HepG2 (cell line): ENCODE results near the gene PCP4L1. TPM values are rescaled to one million over a fixed set of nuclear protein-coding genes. Genes with fewer than 3 reads are reported as not detected.

Experiments
- ATAC-seq: fragments of 200-7000 bp; cut with Tn5 transposase; 3 replicates; pipeline ENCODE4 v1.9.1; 2020; ENCODE audit warnings: mild to moderate bottlenecking, moderate library complexity
- BruUV-seq: library from RNA; stranded (reverse); fragments of 400-500 nt; replicated peaks from 2 replicates; lab custom pipeline; 2021; lab: Mats Ljungman, UMichigan
- CTCF ChIA-PET: fragments of 300-600 bp; formaldehyde crosslinking; extraction: SDS; loops from one replicate; lab custom pipeline; 2021; ENCODE audit warnings: low total read pairs, inconsistent platforms, low intra/inter-chr PET ratio; lab: Yijun Ruan, JAX
- POLR2A ChIA-PET: fragments of 350-600 bp; sonication (Branson Sonifier 250); formaldehyde crosslinking; loops from one replicate; lab custom pipeline; 2020; ENCODE audit warnings: antibody characterized with exemption, inconsistent platforms; lab: Yijun Ruan, JAX
- DNase-seq: peaks from one replicate; pipeline ENCODE4 v3.0.0-alpha.2; 2015; ENCODE audit warnings: low spot score
- FAIRE-seq: peaks from 3 replicates; lab custom pipeline; 2011; peaks lifted over from hg19 to GRCh38; lab: Jason Lieb, UNC
- H2AFZ ChIP-seq: one replicate; pipeline ENCODE4 v1.6.1; 2011; ENCODE audit warnings: low read length, inconsistent platforms
- H3K27ac ChIP-seq: fragments of 300-600 bp; 3 replicates; pipeline ENCODE4 v1.8.0; 2011; ENCODE audit warnings: mixed run types, mild to moderate bottlenecking, mixed read lengths, low read length, inconsistent platforms; ENCODE audit not compliant: insufficient read depth; ENCODE audit errors: extremely low read length
- H3K27me3 ChIP-seq, 2 experiments: fragments of 200-600 bp in 1 of 2; 2 replicates in 1 of 2; 3 replicates in 1 of 2; pipeline versions ENCODE4 v1.6.0 to v1.8.0; 2011; ENCODE audit warnings: low read length in 2 of 2, mild to moderate bottlenecking in 2 of 2, moderate library complexity in 2 of 2, inconsistent platforms in 1 of 2; ENCODE audit not compliant: insufficient read depth in 2 of 2, control insufficient read depth in 1 of 2
- H3K36me3 ChIP-seq, 2 experiments: fragments of 200-600 bp in 1 of 2; replicated peaks in 1 of 2; 2 replicates in 1 of 2; 3 replicates in 1 of 2; pipeline versions ENCODE4 v1.5.1 to v1.8.0; 2011; ENCODE audit warnings: low read length in 2 of 2, inconsistent platforms in 1 of 2; ENCODE audit not compliant: insufficient read depth in 2 of 2, control insufficient read depth in 1 of 2
- H3K4me1 ChIP-seq: 2 replicates; pipeline ENCODE4 v1.5.1; 2012; ENCODE audit warnings: low read length, inconsistent platforms; ENCODE audit not compliant: insufficient read depth
- H3K4me2 ChIP-seq: 2 replicates; pipeline ENCODE4 v1.6.0; 2011; ENCODE audit warnings: low read depth, low read length, inconsistent platforms
- H3K4me3 ChIP-seq, 3 experiments: fragments of 200-600 bp in 1 of 3; sonication (generic), shearing (Covaris generic) in 1 of 3; replicated peaks in 1 of 3; 2 replicates each; pipeline ENCODE4 v1.5.1; 2011 to 2016; ENCODE audit warnings: low read length in 3 of 3, inconsistent platforms in 2 of 3, low read depth in 2 of 3, mild to moderate bottlenecking in 2 of 3, control low read depth in 1 of 3, mixed read lengths in 1 of 3; ENCODE audit not compliant: insufficient read depth in 1 of 3
- H3K79me2 ChIP-seq: one replicate; pipeline ENCODE4 v1.6.1; 2011; ENCODE audit warnings: low read length, inconsistent platforms; ENCODE audit not compliant: insufficient read depth
- H3K9ac ChIP-seq: 2 replicates; pipeline ENCODE4 v1.6.0; 2011; ENCODE audit warnings: mild to moderate bottlenecking, low read depth, low read length, inconsistent platforms; ENCODE audit not compliant: insufficient read depth
- H3K9me3 ChIP-seq: 2 replicates; pipeline ENCODE4 v1.5.1; 2012; ENCODE audit warnings: mild to moderate bottlenecking, low read length
- H4K20me1 ChIP-seq: 2 replicates; pipeline ENCODE4 v1.6.0; 2011; ENCODE audit warnings: inconsistent platforms, mild to moderate bottlenecking, low read length, moderate library complexity; ENCODE audit not compliant: insufficient read depth
- AGO1 ChIP-seq: fragments of 200-400 bp; formaldehyde crosslinking; IDR thresholded peaks from 2 replicates; pipeline ENCODE4 v1.6.1; 2017; ENCODE audit warnings: mild to moderate bottlenecking, low read depth, low read length, moderate library complexity; ENCODE audit not compliant: poor library complexity, severe bottlenecking
- BORCS8-MEF2B ChIP-seq: sonication (generic); formaldehyde crosslinking; IDR thresholded peaks from 2 replicates; pipeline ENCODE4 v1.8.0; 2022; ENCODE audit warnings: mild to moderate bottlenecking, missing genetic modification reagents
- CREM ChIP-seq, 2 experiments: sonication (generic) in 1 of 2; formaldehyde crosslinking in 1 of 2; IDR thresholded peaks; 2 replicates each; pipeline versions ENCODE4 v1.4.0 to v1.6.1; 2016 to 2020; ENCODE audit warnings: antibody characterized with exemption in 1 of 2, mild to moderate bottlenecking in 1 of 2, missing genetic modification reagents in 1 of 2
- KLF11 ChIP-seq: IDR thresholded peaks from 2 replicates; pipeline ENCODE4 v1.6.1; 2016; ENCODE audit warnings: missing compliant biosample characterization
- RFXAP ChIP-seq: sonication (generic); formaldehyde crosslinking; IDR thresholded peaks from 2 replicates; pipeline ENCODE4 v1.4.0; 2020; ENCODE audit warnings: missing genetic modification reagents, borderline replicate concordance
- ZNF407 ChIP-seq: sonication (generic); formaldehyde crosslinking; IDR thresholded peaks from one replicate; pipeline ENCODE4 v1.5.1; 2020; ENCODE audit warnings: mild to moderate bottlenecking, missing genetic modification reagents; ENCODE audit errors: not compliant biosample characterization
- ZNF879 ChIP-seq: sonication (generic); formaldehyde crosslinking; IDR thresholded peaks from 2 replicates; pipeline ENCODE4 v1.8.1; 2023; ENCODE audit warnings: missing genetic modification reagents
- ZSCAN25 ChIP-seq: sonication (generic); formaldehyde crosslinking; IDR thresholded peaks from 2 replicates; pipeline ENCODE4 v1.8.0; 2022; ENCODE audit warnings: mild to moderate bottlenecking, missing genetic modification reagents
- WGBS: methylation state at CpG from one replicate; pipeline ENCODE4 v1.1.6; 2017; ENCODE audit warnings: low lambda C conversion rate; 5-methylcytosine and 5-hydroxymethylcytosine counted together
- in situ Hi-C: cut with HindIII; loops from 2 replicates; pipeline ENCODE4 v1.10.0; 2017; ENCODE audit warnings: low pct_unique_long_range_greater_than_20kb; ENCODE audit not compliant: extremely low pct_ligation_motif_present
- intact Hi-C: fragments of 100-400 bp; cut with micrococcal nuclease; formaldehyde crosslinking; loops from one replicate; pipeline ENCODE4 v1.10.0; 2022; ENCODE audit not compliant: unreplicated experiment
- polyA plus RNA-seq, 8 experiments: library from polyadenylated mRNA; depleted of rRNA in 3 of 8; stranded (reverse) in 7 of 8; unstranded in 1 of 8; fragments of >200 nt; fragmentation: Illumina TruSeq in 4 of 8; extraction: Trizol in 4 of 8; gene quantifications; 2 replicates each; pipeline versions ENCODE4 v1.2.1 to v1.2.3, GENCODE V29; 2011 to 2016; ENCODE audit warnings: low read depth in 4 of 8, missing spikeins in 1 of 8, mixed read lengths in 1 of 8; ENCODE audit not compliant: insufficient read depth in 1 of 8
- total RNA-seq, 5 experiments: library from RNA; depleted of rRNA; stranded (reverse); fragments of >200 nt; fragmentation: Illumina TruSeq; extraction: Trizol; gene quantifications; 2 replicates each; pipeline ENCODE4 v1.2.3, GENCODE V29; 2016; ENCODE audit warnings: low read depth in 1 of 5
- TF ChIP-seq, protein P1 (sequence below): sonication (generic); formaldehyde crosslinking; IDR thresholded peaks from 2 replicates; pipeline ENCODE4 v1.5.1; 2020; ENCODE audit warnings: missing genetic modification reagents, mild to moderate bottlenecking, borderline replicate concordance
- TF ChIP-seq, protein P2 (sequence below): sonication (generic); formaldehyde crosslinking; conservative IDR thresholded peaks from 2 replicates; pipeline ENCODE4 v1.8.0; 2022; ENCODE audit warnings: low read depth, missing genetic modification reagents
- TF ChIP-seq, protein P3 (sequence below): sonication (generic); formaldehyde crosslinking; IDR thresholded peaks from 2 replicates; pipeline ENCODE4 v1.4.0; 2020; ENCODE audit warnings: mild to moderate bottlenecking, missing genetic modification reagents

Gene PCP4L1
- total and polyA plus RNA-seq, 2 of the 13 experiments (the other 11 are each of a cell fraction or from before 2014, with no cell fraction given) = 0.28 TPM; not detected in 1

DNA sequence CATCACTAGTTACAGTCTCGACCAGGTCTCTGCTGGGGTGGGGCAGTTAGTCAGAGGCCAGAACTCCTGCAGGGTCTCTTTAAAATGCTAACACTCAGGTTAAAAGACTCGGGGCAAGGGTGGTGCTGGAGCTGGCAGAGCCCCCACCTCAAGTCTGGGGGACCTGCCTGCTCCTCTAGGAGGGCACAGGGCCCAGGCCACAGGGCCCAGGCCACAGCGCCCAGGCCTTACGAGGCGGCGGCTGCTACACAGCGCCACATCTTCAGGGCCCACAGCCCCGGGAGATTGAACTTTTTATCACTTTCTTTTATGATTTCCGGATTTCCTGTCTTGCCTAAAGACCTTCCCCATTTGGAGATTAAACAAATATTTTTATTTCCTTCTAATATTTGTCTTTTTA lies 40.8 kb downstream of the PCP4L1 start:
- no peak for FAIRE-seq
- no peak for TF ChIP-seq RFXAP (CRISPR knock-in tag)
- TF ChIP-seq, protein P1, sequence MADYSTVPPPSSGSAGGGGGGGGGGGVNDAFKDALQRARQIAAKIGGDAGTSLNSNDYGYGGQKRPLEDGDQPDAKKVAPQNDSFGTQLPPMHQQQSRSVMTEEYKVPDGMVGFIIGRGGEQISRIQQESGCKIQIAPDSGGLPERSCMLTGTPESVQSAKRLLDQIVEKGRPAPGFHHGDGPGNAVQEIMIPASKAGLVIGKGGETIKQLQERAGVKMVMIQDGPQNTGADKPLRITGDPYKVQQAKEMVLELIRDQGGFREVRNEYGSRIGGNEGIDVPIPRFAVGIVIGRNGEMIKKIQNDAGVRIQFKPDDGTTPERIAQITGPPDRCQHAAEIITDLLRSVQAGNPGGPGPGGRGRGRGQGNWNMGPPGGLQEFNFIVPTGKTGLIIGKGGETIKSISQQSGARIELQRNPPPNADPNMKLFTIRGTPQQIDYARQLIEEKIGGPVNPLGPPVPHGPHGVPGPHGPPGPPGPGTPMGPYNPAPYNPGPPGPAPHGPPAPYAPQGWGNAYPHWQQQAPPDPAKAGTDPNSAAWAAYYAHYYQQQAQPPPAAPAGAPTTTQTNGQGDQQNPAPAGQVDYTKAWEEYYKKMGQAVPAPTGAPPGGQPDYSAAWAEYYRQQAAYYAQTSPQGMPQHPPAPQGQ (CRISPR knock-in tag) = no peak
- no peak for TF ChIP-seq KLF11
- TF ChIP-seq, protein P2, sequence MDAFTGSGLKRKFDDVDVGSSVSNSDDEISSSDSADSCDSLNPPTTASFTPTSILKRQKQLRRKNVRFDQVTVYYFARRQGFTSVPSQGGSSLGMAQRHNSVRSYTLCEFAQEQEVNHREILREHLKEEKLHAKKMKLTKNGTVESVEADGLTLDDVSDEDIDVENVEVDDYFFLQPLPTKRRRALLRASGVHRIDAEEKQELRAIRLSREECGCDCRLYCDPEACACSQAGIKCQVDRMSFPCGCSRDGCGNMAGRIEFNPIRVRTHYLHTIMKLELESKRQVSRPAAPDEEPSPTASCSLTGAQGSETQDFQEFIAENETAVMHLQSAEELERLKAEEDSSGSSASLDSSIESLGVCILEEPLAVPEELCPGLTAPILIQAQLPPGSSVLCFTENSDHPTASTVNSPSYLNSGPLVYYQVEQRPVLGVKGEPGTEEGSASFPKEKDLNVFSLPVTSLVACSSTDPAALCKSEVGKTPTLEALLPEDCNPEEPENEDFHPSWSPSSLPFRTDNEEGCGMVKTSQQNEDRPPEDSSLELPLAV = no peak
- no peak for TF ChIP-seq AGO1
- TF ChIP-seq ZNF879 (CRISPR knock-in tag) = no peak
- TF ChIP-seq CREM (IDR thresholded peaks at IDR 0.05) = no peak
- no peak for TF ChIP-seq CREM (CRISPR knock-in tag; IDR thresholded peaks at IDR 0.05)
- no peak for TF ChIP-seq BORCS8-MEF2B (CRISPR knock-in tag)
- TF ChIP-seq ZSCAN25 (CRISPR knock-in tag) = no peak
- TF ChIP-seq, protein P3, sequence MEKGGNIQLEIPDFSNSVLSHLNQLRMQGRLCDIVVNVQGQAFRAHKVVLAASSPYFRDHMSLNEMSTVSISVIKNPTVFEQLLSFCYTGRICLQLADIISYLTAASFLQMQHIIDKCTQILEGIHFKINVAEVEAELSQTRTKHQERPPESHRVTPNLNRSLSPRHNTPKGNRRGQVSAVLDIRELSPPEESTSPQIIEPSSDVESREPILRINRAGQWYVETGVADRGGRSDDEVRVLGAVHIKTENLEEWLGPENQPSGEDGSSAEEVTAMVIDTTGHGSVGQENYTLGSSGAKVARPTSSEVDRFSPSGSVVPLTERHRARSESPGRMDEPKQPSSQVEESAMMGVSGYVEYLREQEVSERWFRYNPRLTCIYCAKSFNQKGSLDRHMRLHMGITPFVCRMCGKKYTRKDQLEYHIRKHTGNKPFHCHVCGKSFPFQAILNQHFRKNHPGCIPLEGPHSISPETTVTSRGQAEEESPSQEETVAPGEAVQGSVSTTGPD (CRISPR knock-in tag) = no peak
- TF ChIP-seq ZNF407 = no peak

More for the DNA sequence above, 40.8 kb downstream of the PCP4L1 start:
- H3K9ac ChIP-seq = no peak overlapping the region
- H3K79me2 ChIP-seq = no peaks in the 10 kb centered on the region
- CTCF ChIA-PET = no interaction called here
- POLR2A ChIA-PET = no interaction called here
- 69% methylated on average over 9 of the region's 9 CpGs for WGBS
- H4K20me1 ChIP-seq = no peaks in the 10 kb centered on the region
- no peaks in the 10 kb centered on the region for H3K9me3 ChIP-seq
- BruUV-seq = no TSS peak
- intact Hi-C loops (no loop called here), in situ Hi-C loops (no loop called here)
- H3K4me2 ChIP-seq = no peak overlapping the region
- H3K4me3 ChIP-seq = no peak overlapping the region
- H3K36me3 ChIP-seq = no peaks in the 10 kb centered on the region
- no peak overlapping the region for H3K27ac ChIP-seq
- no peak for DNase-seq
- no peaks in the 10 kb centered on the region for H3K27me3 ChIP-seq
- H3K4me1 ChIP-seq = peaks cover 14% of the 10 kb centered on the region; the same call in 1 of the 2 replicates
- H2AFZ ChIP-seq = no peak overlapping the region
- ATAC-seq = no peak
